SK-N-SH (cell line): Measurements from ENCODE around the gene SHROOM2.

ENCODE experiments used
- EZH2phosphoT487 ChIP-seq: fragments of 200-600 bp; sonication (generic); IDR thresholded peaks from 2 replicates; pipeline ENCODE4 v1.6.1; 2017; ENCODE audit warnings: low read depth, mixed run types, mild to moderate bottlenecking, antibody characterized with exemption, moderate library complexity, borderline replicate concordance
- GABPA ChIP-seq: IDR thresholded peaks from 2 replicates; pipeline ENCODE4 v1.4.0; 2012; ENCODE audit warnings: low read depth, mild to moderate bottlenecking
- GATA2 ChIP-seq: sonication (generic); formaldehyde crosslinking; IDR thresholded peaks from 2 replicates; pipeline ENCODE4 v1.5.0; 2020; ENCODE audit warnings: mild to moderate bottlenecking, missing genetic modification reagents
- POLR2AphosphoS5 ChIP-seq: IDR thresholded peaks from 2 replicates; pipeline ENCODE4 v1.6.1; 2012; ENCODE audit warnings: low read depth, low read length
- RAD21 ChIP-seq: IDR thresholded peaks from 2 replicates; pipeline ENCODE4 v1.6.1; 2012; ENCODE audit warnings: mild to moderate bottlenecking, low read length
- RCOR1 ChIP-seq: fragments of 150-350 bp; IDR thresholded peaks from 2 replicates; pipeline ENCODE4 v1.6.1; 2017; ENCODE audit warnings: antibody characterized with exemption, low read length
- RFX5 ChIP-seq: IDR thresholded peaks from 2 replicates; pipeline ENCODE4 v1.6.1; 2012; ENCODE audit warnings: mild to moderate bottlenecking, improper control_type of control experiment, low read length
- SIN3A ChIP-seq: IDR thresholded peaks from 2 replicates; pipeline ENCODE4 v1.6.1; 2012; ENCODE audit warnings: low read depth, mild to moderate bottlenecking, low read length, moderate library complexity, borderline replicate concordance
- TCF12 ChIP-seq: IDR thresholded peaks from 2 replicates; pipeline ENCODE4 v1.4.0; 2012
- TF ChIP-seq, protein P1 (sequence below): IDR thresholded peaks from 2 replicates; pipeline ENCODE4 v1.6.1; 2012; ENCODE audit warnings: mild to moderate bottlenecking, low read depth, low read length, moderate library complexity
- TF ChIP-seq, protein P2 (sequence below): fragments of 200-600 bp; sonication (generic); IDR thresholded peaks from 2 replicates; pipeline ENCODE4 v1.6.1; 2017; ENCODE audit warnings: antibody characterized with exemption, mild to moderate bottlenecking, moderate library complexity
- TF ChIP-seq, protein P3 (sequence below): fragments of 150-350 bp; IDR thresholded peaks from 2 replicates; pipeline ENCODE4 v1.6.1; 2017; ENCODE audit warnings: antibody characterized with exemption, low read length, low read depth, borderline replicate concordance
- TF ChIP-seq, protein P4 (sequence below): IDR thresholded peaks from 2 replicates; pipeline ENCODE4 v1.4.0; 2012; ENCODE audit warnings: low read depth, borderline replicate concordance

DNA sequence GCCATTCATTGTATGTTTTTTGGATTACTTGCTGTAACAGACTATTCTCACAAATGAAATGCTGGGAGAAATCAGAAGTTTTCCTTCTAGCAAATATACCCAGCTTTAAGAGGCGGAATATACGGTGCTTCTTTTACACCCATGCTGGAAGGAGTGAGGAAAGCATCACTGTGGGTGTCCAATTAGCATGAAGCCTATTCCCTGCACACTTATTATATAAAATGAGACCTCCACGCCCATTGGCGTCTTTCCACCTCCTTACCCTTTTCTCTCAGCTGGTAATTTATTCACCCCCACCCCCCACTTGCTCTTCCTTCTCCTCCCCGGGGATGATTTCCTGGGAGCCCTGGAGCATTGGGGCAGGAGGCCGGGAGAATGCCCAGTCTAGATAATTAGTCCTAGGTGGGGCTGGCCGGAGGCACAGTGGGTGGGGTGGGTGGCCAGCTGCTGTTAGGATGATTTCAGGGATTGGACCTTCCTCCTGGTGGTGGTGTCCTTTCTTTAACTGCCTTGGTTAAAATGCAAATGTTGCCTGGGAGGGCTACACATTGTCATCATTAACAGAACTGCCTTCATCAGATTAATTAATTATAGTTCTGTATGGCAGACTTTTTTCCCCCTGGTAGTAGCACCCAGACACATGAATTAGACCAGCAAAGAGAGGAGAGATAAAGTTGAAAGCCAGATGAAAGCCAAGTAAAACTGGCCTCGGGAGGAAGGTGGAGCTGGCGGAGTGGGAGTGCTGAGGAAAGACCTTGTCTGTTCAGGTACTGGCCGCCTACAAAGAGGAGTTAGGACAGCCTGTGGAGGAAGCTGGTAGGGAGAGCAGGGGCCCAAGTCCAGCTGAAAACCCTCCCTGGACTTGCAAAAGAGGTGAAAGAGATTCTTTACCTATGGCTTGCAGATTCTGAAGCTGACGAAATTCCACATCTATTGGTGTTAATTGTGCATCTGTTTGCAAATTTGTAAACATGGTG is 11.4 kb downstream of the SHROOM2 start:
- TF ChIP-seq GATA2, result no peak
- TF ChIP-seq, protein P1, sequence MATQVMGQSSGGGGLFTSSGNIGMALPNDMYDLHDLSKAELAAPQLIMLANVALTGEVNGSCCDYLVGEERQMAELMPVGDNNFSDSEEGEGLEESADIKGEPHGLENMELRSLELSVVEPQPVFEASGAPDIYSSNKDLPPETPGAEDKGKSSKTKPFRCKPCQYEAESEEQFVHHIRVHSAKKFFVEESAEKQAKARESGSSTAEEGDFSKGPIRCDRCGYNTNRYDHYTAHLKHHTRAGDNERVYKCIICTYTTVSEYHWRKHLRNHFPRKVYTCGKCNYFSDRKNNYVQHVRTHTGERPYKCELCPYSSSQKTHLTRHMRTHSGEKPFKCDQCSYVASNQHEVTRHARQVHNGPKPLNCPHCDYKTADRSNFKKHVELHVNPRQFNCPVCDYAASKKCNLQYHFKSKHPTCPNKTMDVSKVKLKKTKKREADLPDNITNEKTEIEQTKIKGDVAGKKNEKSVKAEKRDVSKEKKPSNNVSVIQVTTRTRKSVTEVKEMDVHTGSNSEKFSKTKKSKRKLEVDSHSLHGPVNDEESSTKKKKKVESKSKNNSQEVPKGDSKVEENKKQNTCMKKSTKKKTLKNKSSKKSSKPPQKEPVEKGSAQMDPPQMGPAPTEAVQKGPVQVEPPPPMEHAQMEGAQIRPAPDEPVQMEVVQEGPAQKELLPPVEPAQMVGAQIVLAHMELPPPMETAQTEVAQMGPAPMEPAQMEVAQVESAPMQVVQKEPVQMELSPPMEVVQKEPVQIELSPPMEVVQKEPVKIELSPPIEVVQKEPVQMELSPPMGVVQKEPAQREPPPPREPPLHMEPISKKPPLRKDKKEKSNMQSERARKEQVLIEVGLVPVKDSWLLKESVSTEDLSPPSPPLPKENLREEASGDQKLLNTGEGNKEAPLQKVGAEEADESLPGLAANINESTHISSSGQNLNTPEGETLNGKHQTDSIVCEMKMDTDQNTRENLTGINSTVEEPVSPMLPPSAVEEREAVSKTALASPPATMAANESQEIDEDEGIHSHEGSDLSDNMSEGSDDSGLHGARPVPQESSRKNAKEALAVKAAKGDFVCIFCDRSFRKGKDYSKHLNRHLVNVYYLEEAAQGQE, result no peak
- TF ChIP-seq, protein P2, sequence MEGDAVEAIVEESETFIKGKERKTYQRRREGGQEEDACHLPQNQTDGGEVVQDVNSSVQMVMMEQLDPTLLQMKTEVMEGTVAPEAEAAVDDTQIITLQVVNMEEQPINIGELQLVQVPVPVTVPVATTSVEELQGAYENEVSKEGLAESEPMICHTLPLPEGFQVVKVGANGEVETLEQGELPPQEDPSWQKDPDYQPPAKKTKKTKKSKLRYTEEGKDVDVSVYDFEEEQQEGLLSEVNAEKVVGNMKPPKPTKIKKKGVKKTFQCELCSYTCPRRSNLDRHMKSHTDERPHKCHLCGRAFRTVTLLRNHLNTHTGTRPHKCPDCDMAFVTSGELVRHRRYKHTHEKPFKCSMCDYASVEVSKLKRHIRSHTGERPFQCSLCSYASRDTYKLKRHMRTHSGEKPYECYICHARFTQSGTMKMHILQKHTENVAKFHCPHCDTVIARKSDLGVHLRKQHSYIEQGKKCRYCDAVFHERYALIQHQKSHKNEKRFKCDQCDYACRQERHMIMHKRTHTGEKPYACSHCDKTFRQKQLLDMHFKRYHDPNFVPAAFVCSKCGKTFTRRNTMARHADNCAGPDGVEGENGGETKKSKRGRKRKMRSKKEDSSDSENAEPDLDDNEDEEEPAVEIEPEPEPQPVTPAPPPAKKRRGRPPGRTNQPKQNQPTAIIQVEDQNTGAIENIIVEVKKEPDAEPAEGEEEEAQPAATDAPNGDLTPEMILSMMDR, result no peak
- no peak for TF ChIP-seq TCF12
- no peak for TF ChIP-seq POLR2AphosphoS5
- no peak for TF ChIP-seq RCOR1
- TF ChIP-seq, protein P3, sequence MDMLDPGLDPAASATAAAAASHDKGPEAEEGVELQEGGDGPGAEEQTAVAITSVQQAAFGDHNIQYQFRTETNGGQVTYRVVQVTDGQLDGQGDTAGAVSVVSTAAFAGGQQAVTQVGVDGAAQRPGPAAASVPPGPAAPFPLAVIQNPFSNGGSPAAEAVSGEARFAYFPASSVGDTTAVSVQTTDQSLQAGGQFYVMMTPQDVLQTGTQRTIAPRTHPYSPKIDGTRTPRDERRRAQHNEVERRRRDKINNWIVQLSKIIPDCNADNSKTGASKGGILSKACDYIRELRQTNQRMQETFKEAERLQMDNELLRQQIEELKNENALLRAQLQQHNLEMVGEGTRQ, result no peak
- TF ChIP-seq RFX5, result no peak
- TF ChIP-seq GABPA, result no peak
- TF ChIP-seq SIN3A, result no peak
- TF ChIP-seq EZH2phosphoT487, result no peak
- TF ChIP-seq RAD21, result no peak
- TF ChIP-seq, protein P4, sequence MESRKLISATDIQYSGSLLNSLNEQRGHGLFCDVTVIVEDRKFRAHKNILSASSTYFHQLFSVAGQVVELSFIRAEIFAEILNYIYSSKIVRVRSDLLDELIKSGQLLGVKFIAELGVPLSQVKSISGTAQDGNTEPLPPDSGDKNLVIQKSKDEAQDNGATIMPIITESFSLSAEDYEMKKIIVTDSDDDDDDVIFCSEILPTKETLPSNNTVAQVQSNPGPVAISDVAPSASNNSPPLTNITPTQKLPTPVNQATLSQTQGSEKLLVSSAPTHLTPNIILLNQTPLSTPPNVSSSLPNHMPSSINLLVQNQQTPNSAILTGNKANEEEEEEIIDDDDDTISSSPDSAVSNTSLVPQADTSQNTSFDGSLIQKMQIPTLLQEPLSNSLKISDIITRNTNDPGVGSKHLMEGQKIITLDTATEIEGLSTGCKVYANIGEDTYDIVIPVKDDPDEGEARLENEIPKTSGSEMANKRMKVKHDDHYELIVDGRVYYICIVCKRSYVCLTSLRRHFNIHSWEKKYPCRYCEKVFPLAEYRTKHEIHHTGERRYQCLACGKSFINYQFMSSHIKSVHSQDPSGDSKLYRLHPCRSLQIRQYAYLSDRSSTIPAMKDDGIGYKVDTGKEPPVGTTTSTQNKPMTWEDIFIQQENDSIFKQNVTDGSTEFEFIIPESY, result no peak
